Stimulated activated CD8-positive, alpha-beta memory T cell treated with anti-CD3 and anti-CD28 coated beads, Interleukin-2, amount 100 ng/mL, for 48 hours (primary cell): Measurements from ENCODE around the gene PSMF1.
"Not testable (repeated sequence)": the region's sequence is repeated elsewhere in the genome, so short reads cannot be mapped to it uniquely, and the experiment has no call there.

Experiments used
- DNase-seq, 2 donors: peaks; one replicate each; pipeline ENCODE4 v3.0.0-alpha.2; 2020; ENCODE audit warnings: low read depth in 2 of 2

PSMF1 gene

DNA sequence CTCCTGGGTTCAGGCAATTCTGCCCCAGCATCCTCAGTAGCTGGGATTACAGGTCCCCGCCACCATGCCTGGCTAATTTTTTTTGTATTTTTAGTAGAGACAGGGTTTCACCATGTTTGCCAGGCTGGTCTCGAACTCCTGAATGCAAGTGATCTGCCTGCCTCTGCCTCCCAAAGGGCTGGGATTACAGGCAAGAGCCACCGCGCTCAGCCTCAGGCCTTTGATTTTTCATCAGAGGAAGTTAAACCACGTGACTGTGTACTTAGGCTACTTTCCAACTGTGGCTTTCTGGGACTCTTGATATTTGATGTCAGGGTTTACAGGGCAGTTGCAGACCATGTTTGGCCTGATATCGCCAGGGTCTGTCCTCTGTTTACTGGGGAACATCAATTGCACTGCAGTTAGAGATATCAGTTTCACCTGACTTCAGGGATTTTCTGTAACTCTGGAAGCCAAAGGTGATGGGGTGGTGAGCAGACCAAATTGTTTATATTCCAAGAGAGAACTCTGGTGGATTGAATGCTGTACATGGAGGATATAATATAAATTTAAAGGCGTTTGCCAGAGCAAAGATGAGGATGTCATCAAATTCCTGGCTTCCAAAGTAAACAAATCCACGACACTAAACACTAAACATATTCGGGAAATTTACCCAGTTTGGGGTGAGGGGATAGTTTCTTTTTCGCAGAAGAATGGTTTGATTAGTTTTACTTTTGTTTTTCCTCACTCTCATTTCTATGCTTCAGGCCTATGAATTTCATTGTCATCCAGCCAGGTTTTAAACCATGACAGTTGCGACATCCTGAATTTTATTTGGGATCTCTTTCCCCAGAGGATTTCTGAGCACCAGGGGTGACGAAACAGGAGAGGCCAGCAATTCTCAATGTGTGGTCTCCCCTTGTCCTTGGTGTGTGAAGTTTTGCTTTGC lies 4.2 kb downstream of the PSMF1 start:
- DNase-seq, result no peak

DNA sequence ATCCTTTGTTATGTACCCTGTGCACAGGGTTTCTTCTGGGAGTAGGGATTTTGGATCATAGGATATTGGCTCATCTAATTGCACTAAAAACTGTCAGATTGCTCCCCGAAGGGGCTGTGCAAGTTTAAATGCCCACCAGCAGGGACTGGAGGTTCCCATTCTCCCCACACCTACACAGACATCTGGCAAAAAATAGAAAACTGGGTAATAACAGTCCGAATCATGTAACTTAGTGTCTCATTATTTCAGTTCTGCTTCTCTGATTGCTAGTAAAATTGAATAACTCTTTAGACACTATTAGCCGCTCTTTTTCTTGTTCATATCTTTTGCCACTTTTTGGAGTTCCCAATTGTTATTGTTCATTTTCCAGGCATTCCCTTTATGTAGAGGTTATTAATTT lies 5.3 kb downstream of the PSMF1 start:
- DNase-seq, result no peak

DNA sequence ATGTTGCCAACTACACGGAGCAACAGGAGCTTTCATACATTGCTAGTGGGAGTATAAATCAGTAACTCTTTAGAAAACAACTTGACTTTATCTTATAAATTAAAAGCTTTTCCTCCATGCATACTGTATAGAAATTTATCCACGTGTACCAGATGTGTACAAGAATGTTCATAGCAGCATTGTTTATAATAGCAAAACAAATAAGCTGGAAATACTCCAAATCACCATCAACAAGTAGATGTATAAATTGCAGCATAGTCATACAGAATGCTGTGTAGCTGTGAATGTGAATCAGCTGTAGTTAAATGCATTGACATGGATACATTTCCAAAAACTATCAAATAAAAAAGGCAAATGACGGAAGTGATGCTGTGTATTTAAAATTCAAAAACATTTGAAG lies 6.0 kb downstream of the PSMF1 start:
- no peak for DNase-seq

DNA sequence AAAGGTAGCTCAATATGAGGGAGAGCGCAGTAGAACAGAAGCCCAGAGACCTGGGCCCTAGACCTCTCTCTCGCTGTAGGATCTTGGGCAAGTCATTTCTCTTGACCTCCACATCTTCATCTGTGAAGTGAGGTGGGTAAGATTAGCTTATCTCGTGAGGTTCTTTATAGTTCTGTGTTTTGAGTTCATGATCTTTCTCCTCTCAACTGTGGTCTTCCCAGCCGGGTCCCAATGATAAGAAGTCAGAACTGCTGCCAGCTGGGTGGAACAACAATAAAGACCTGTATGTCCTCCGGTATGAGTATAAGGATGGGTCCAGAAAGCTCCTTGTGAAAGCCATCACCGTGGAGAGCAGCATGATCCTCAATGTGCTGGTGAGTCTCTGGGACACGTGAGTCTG lies 6.9 kb downstream of the PSMF1 start:
- no peak for DNase-seq

DNA sequence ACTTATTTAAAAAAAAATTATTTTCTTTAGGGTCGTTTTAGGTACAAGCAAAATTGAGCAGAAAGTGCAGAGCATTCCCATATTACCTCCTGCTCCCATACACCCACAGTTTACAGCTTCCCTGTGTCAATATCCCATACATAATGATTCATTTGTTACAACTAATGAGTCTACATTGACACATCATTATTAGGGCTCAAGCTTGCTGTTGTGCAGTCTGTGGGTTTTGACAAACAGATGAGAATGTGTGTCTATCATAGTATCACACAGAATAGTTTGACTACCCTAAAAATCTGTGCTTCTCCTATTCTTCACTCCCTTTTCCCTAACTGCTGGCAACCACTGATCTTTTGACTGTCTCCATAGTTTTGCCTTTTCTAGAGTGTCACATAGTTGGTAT lies 9.4 kb downstream of the PSMF1 start:
- DNase-seq, result no peak

DNA sequence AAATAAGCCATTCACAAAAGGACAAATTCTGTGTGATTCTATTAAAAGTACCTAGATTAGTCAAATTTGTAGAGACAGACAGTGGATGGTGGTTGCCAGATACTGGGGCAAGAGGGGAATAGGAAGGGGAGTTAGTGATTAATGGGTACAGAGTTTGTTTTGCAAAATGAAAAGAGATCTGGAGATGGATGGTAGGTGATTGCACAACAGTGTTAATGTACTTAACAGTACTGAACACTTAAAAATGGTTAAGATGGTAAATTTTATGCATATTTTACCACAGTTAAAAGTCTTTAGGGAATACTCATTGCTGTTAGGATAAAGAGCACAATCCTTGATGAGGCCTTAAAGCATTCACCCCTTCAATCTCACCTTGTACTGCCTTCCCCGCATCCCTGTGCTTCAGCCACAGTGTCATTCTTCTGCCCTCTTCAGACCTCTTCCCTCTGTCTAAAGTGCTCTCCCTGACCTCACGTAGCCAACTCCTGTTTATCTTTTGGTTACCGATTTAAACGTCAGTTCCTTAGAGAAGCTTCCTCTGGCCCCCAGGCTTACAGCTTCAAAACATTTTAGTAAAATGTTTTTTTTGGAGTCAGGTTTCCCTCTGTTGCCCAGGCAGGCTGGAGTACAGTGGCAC lies 11.8 kb downstream of the PSMF1 start:
- DNase-seq, result no peak

DNA sequence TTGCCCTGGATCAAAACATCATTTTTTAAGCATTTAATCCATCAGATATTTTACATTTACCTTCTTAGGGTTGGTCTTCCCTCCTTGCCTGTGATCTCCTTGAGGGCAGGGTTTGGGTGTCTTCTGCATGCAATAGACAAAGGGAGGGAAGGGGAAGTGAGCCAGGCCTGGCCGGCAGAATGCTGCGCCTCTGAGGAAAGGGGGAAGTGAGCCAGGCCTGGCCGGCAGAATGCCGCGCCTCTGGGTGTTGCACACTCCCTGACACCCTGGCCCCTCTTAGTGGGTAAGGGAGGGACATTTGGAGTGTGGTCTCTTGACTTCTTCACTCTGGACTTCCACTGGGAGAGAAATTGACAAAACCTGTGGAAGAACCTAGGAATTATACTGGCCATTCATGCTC lies 12.4 kb downstream of the PSMF1 start:
- no peak for DNase-seq

DNA sequence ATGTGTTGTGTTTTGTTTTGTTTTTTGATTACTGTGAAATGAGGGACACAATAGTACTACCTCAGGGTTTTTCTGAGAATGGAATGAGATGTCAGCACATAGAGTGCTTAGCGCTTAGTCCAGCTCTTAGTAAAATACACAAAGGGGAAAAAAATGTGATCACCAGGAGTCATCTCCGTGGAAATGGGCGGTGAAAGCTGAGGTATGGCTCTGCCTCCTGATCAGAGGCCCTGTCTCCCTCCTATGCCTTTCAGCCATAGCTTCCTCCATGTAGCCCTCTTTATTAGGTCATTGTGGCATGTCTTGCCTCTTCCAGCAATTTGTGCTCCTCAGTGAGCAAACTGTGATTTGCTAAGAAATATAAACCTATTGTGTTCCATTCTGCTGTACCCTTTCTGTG lies 13.0 kb downstream of the PSMF1 start:
- no peak for DNase-seq

DNA sequence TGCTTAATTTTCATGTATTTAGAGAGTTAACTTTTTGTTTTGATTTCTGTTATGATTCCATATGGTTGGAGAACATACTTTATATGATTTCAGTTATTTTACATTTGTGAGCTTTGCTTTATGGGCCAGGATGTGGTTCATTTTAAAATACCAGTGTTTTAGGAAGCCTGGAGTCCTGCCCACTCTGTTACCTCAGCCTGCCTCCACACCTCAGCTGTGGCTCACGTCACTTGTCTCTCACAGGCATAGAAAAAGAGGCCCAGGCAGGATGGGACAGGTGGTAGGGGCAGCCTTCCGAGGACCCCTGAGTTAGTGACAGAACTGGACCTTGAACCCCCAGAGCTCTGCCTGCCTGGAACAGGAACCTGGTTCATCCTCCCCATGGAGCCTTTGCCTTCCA lies 16.0 kb downstream of the PSMF1 start:
- DNase-seq, result no peak

DNA sequence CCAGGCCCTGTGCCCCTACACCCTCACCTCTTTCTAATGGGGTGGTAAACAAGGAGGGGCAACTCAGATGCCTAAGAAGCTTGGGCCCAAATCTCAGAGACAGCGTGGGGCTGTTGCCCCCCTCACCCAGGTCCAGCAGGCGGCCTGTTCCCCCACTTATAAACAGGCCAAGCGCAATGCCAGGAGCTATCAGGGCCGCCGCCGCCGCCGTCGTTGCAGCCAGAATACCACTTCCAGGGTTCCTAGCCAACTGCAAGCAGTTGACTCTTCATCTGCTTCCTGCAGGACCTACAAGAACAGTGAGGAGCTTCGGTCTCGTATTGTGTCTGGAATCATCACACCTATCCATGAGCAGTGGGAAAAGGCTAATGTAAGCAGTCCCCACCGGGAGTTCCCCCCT lies 16.4 kb downstream of the PSMF1 start:
- no peak for DNase-seq

DNA sequence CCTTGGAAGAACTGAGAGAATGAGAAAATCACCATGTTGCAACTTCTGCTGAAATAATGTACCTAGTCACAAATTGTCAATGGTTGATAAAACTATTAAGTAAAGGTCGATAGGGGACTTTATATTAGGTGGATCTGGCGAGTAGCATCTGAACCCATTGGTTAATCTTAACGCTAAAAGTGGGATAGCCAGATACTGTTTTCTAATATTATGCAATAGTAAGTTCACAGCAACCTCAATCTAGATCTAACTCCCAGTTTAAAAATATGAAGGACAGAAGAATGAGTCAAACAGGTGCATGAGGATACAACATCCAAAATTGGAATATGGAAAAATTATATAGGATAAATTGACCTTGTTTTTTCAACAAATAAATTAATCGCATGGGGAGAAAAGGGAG lies 18.8 kb downstream of the PSMF1 start:
- DNase-seq, result no peak

DNA sequence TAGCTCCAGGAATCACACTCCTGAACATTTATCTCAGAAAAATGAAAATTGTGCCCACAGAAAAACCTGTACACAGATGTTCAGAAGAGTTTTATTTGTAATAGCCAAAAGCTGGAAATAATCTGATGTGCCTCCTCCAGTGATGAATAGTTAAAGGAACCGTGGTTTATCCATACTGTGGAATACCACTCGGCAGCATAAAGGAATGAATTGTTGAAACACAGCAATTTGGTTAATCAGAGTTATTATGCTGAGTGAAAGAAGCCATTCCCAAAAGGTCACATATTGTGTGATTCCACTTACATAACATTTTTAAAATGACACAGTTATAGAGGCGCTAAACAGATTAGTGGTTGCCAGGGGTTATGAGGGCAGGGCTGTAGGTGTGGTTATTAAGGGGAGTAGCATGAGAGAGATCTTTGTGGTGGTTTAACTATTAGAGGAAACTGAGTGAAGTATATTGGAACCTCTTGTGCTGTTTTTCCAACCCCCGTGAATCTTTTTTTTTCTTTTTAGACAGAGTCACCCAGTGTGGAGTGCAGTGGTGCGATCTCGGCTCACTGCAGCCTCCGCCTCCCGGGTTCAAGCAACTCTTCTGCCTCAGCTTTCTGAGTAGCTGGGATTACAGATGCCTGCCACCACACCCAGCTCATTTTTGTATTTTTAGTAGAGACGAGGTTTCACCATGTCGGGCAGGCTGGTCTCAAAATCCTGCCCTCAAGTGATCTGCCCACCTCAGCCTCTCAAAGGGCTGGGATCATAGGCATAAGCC lies 26.2 kb downstream of the PSMF1 start:
- DNase-seq, result no peak

DNA sequence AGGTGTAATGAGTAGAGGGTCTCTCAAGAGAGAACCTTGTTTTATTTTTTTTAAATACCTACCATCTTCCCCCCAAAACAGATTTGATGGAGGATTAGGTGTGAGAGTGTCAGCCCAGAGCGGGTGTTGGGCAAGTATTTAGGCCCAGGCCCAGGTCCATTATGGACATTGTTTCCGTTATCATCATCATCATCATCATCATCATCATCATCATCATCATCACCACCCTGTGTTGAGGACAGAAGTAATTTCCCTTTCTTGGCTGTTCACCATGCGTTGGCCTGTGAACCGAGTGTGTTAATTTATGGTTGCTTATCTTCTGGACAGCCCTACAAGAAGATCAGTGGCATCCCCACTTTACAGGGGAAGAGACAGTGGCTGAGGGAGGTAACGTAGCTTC lies 28.6 kb downstream of the PSMF1 start:
- no peak for DNase-seq

DNA sequence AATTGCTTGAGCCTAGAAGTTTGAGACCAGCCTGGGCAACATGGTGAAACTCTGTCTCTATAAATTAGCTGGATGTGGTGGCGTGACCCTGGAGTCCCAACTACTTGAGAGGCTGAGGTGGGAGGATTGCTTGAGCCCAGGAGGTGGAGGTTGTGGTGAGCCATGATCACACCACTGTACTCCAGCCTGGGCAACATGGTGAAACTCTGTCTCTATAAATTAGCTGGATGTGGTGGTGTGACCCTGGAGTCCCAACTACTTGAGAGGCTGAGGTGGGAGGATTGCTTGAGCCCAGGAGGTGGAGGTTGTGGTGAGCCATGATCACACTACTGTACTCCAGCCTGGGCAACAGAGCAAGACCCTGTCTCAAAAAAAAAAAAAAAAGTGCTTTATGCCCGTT lies 31.4 kb downstream of the PSMF1 start:
- not testable (repeated sequence) for DNase-seq

DNA sequence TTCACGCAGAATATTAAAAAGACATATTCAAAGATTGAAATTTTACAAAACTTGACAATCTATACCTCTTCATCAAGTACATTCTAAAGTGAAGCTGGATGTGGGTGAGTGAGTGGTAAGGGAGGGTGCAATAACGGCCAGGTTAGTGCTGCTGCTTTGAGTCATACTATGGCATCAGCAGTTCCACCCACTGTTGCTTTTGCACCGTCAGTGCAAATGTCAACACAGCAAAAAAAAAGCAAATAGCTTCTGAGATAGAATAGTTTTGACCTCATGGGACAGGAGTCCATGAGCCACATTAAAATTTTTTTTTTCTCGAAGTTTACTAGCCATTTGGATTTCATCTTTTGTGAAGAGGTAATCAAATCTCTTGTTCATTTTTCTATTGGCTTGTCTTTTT lies 31.8 kb downstream of the PSMF1 start:
- no peak for DNase-seq

DNA sequence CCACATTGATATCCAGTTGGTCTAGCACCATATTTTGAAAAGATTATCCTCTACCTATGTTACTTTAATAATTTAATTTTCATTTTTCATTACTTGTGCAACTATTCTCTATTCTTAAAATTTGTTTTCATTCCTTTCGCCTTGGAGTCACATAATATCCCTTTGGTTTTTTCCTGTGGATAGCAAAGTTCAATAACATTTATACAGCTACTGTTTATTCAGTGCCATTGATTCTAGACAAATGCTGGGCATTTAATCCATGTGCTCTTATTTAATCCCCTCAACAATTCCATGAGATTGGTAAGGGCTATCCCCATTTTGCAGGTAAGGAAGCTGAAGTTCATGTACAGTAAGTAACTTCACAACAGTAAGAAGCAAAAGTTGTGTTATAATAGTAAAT lies 32.6 kb downstream of the PSMF1 start:
- DNase-seq, result no peak

DNA sequence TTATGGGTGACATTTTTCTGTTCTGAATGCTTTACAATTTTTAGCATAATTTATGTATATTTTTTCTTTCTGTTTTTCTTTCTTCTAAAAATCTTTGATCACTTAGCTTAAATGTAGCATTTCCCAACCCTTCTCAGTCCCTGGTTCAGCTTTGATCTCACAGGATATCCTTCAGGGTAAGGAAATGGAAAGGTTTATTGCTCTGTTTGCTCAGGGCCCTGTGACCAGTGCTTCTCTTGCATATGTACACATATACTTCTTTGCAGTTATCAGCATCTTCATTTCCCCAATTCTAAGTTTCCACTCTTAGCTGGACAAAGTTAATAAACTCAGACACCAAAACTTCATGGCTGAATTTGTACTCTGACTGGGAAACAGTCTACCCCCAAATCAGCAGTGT lies 35.8 kb downstream of the PSMF1 start:
- DNase-seq, result no peak

DNA sequence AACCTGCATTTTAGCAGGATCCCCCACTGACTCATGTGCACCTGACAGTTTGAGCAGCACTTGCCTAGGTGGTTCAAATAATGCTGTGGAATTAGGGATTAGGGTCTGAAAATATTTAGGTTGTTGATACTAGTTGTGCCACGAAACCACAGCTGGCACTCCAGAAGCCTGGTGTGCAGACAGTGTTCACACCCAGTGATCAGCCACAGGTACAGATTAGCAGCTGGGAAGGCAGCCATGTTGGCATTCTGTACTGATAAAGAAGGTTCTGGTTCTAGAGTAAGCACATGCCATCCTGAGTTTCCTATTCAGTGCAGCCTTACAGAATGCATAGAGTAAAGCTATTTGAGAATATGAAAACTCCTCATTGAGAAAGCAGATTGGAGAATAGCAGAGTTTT lies 36.3 kb downstream of the PSMF1 start:
- DNase-seq, result no peak

DNA sequence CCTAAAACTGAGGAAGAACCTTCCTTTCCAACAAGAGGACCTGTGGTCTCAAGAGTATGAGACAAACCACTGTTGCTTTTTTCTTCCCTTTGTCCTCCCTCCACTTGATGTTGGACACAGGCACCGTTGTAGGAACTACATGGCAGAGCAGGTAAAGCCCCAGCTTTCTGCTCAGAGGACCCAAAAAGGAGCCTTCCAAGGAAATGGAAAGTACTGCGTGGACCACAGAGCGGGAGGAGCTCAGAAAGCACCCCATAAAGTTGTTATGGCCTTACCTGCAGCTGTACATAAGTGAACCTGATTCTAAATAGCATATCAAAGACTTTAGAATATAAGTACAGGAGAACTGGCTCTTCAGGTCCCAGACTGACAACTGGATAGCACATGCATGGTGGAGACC lies 36.9 kb downstream of the PSMF1 start:
- no peak for DNase-seq

DNA sequence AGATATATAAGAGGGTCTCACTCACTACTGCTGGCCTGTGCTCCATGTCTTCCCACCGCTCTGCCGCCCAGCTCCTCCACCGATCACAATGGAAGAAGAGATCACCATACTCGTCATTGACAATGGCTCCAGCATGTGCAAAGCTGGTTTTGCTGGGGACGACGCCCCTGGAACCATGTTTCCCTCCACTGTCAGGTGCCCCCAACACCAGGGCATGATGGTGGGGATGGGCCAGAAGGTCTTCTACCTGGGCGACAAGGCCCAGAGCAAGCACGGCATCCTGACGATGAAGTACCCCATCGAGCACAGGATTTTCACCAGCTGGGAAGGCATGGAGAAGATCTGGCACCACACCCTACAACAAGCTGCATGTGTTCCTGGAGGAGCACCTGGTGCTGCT lies 42.1 kb downstream of the PSMF1 start:
- no peak for DNase-seq

DNA sequence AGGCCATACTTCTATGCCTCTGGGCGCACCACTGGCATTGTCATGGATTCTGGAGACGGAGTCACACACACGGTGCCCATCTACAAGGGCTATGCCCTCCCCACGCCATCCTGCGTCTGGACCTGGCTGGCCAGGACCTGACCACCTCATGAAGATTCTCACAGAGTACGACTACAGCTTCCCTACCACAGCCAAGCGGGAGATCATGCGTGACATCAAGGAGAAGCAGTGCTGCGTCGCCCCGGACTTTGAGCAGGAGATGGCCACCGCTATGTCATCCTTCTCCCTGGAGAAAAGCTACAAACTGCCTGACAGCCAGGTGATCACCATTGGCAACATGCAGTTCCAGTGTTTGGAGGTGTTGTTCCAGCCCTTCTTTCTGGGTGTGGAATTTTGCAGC lies 42.6 kb downstream of the PSMF1 start:
- DNase-seq, result no peak

DNA sequence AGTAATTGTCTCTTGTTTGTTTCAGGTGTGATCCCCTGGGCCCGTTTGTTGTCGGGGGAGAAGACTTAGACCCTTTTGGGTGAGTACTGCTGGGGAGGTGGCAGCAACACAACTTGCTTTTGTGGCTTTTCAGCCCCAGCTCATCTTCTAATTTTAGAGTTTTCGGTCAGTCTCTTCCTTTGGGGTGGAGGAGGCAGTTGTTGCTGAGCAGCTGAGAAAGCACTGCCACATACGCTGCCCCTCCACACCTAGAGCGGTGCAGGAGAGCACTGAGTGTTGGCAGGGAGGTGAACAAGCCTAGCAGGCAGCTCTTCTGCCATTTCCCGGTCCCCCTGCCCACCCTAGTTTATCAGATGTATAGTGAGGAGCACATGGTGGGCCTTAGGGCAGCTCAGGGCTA lies 44.7 kb downstream of the PSMF1 start:
- DNase-seq, result no peak

DNA sequence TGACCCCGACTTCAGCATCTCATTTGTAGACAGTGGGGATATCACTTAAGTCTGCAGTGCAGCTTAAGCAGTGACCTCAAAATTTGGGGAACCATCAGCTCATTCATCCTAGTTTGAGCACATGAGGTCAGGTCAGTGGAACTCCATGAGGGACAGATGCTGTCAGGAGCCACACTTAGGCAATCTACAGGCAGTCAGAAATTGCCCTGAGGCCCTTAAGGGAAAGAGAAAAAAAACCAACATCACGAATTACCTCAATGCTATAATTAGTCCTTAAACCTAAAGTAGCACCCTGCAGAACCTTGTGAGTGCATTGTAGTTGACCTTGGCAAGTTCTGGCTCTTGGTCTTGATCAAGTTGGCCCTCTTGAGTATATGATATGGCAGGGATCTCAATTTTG lies 45.3 kb downstream of the PSMF1 start:
- DNase-seq, result no peak
